ENCODE results near the gene SECISBP2L. TPM values are rescaled to one million over a fixed set of nuclear protein-coding genes. Genes with fewer than 3 reads are reported as not detected.
A peak's percentile ranks its signal among the peaks of the same experiment; 100 is the strongest.

SECISBP2L gene
- total RNA-seq, 2 donors from 2014 or later: 40.9 to 48.5 TPM

GRCh38 chr15:49060710-49061495, 14.7 kb upstream of the SECISBP2L start:
- intact Hi-C loops (cut with DNase I, micrococcal nuclease): no loop called here
- DNase-seq (no peak), ATAC-seq (no peak)

- ATAC-seq: no peak
- intact Hi-C loops (cut with DNase I, micrococcal nuclease): no loop called here
- no peak for DNase-seq
Observed at GRCh38 chr15:49059491-49059890, 13.2 kb upstream of the SECISBP2L start.

- no peak for ATAC-seq
- intact Hi-C loops (cut with DNase I, micrococcal nuclease): no loop called here
Observed at GRCh38 chr15:49058559-49058958, 12.3 kb upstream of the SECISBP2L start.

GRCh38 chr15:49055630-49056029, 9.4 kb upstream of the SECISBP2L start:
- ATAC-seq (no peak), DNase-seq (no peak)
- intact Hi-C loops (cut with DNase I, micrococcal nuclease): no loop called here

More at GRCh38 chr15:49058559-49058958, 12.3 kb upstream of the SECISBP2L start:
- DNase-seq: no peak

- ATAC-seq (no peak), DNase-seq (no peak)
- intact Hi-C loops (cut with DNase I, micrococcal nuclease): no loop called here
Observed at GRCh38 chr15:49052662-49053061, 6.4 kb upstream of the SECISBP2L start.

GRCh38 chr15:49047456-49047855, 1.2 kb upstream of the SECISBP2L start:
- intact Hi-C loops (cut with DNase I, micrococcal nuclease): no loop called here
- no peak for DNase-seq
- no peak for ATAC-seq

GRCh38 chr15:49045751-49046219, 461 bp downstream of the SECISBP2L start:
- peak; percentile 50 for ATAC-seq
- no peak for DNase-seq
- intact Hi-C loops (cut with DNase I, micrococcal nuclease): no loop called here

GRCh38 chr15:49044766-49045606, 1.3 kb downstream of the SECISBP2L start:
- no peak for ATAC-seq
- intact Hi-C loops (cut with DNase I, micrococcal nuclease): no loop called here
- DNase-seq: no peak

- no peak for ATAC-seq
- intact Hi-C loops (cut with DNase I, micrococcal nuclease): no loop called here
Observed at GRCh38 chr15:49044002-49044401, 2.2 kb downstream of the SECISBP2L start.

GRCh38 chr15:49042165-49042564, 4.1 kb downstream of the SECISBP2L start:
- DNase-seq (no peak), ATAC-seq (no peak)
- intact Hi-C loops (cut with DNase I, micrococcal nuclease): no loop called here

More at GRCh38 chr15:49044002-49044401, 2.2 kb downstream of the SECISBP2L start:
- DNase-seq: no peak

- ATAC-seq (no peak), DNase-seq (no peak)
- intact Hi-C loops (cut with DNase I, micrococcal nuclease): no loop called here
Observed at GRCh38 chr15:49041426-49041825, 4.8 kb downstream of the SECISBP2L start.

GRCh38 chr15:49040151-49040550, 6.1 kb downstream of the SECISBP2L start:
- intact Hi-C loops (cut with DNase I, micrococcal nuclease): no loop called here
- DNase-seq (no peak), ATAC-seq (no peak)

- intact Hi-C loops (cut with DNase I, micrococcal nuclease): no loop called here
- ATAC-seq (no peak), DNase-seq (no peak)
Observed at GRCh38 chr15:49038382-49038781, 7.9 kb downstream of the SECISBP2L start.

- ATAC-seq (no peak), DNase-seq (no peak)
- intact Hi-C loops (cut with DNase I, micrococcal nuclease): no loop called here
Observed at GRCh38 chr15:49037546-49037940, 8.7 kb downstream of the SECISBP2L start.

- DNase-seq: no peak
- intact Hi-C loops (cut with DNase I, micrococcal nuclease): no loop called here
- ATAC-seq: peak; percentile 58
Observed at GRCh38 chr15:49036650-49037545, 9.3 kb downstream of the SECISBP2L start.

- no peak for DNase-seq
- intact Hi-C loops (cut with DNase I, micrococcal nuclease): no loop called here
- ATAC-seq: peak; percentile 95
Observed at GRCh38 chr15:49035825-49036224, 10.4 kb downstream of the SECISBP2L start.

GRCh38 chr15:49032601-49033145, 13.6 kb downstream of the SECISBP2L start:
- no peak for ATAC-seq
- no peak for DNase-seq
- intact Hi-C loops (cut with DNase I, micrococcal nuclease): no loop called here

GRCh38 chr15:49031804-49032203, 14.4 kb downstream of the SECISBP2L start:
- no peak for ATAC-seq
- intact Hi-C loops (cut with DNase I, micrococcal nuclease): no loop called here

GRCh38 chr15:49026700-49027099, 19.5 kb downstream of the SECISBP2L start:
- no peak for ATAC-seq
- DNase-seq: no peak
- intact Hi-C loops (cut with DNase I, micrococcal nuclease): no loop called here

More at GRCh38 chr15:49031804-49032203, 14.4 kb downstream of the SECISBP2L start:
- no peak for DNase-seq

Measured in left colon (tissue), 2 donors.